Memory B cell (primary cell): ENCODE measurements around the gene FCHSD2.

ENCODE experiments used
- ATAC-seq: fragments of 150-1000 bp; cut with Tn5 transposase; 2 replicates; pipeline ENCODE4 v1.10.0; 2021; ENCODE audit warnings: low read depth, mild to moderate bottlenecking, moderate library complexity
- DNase-seq, 2 donors: peaks; one replicate each; pipeline ENCODE4 v3.0.0; 2022; ENCODE audit warnings: low spot score in 2 of 2
- H3K27ac Mint-ChIP-seq: one replicate; pipeline ENCODE4 v1.8.0; 2022; ENCODE audit warnings: mild to moderate bottlenecking, moderate library complexity, mixed read lengths
- H3K27me3 Mint-ChIP-seq: one replicate; pipeline ENCODE4 v1.8.0; 2022; ENCODE audit warnings: mixed read lengths
- H3K36me3 Mint-ChIP-seq: one replicate; pipeline ENCODE4 v1.8.0; 2022; ENCODE audit warnings: mild to moderate bottlenecking, mixed read lengths
- H3K4me1 Mint-ChIP-seq: one replicate; pipeline ENCODE4 v1.8.0; 2022; ENCODE audit warnings: mixed read lengths
- H3K4me3 Mint-ChIP-seq: one replicate; pipeline ENCODE4 v1.8.0; 2022; ENCODE audit warnings: mild to moderate bottlenecking, moderate library complexity, mixed read lengths
- H3K9me3 Mint-ChIP-seq: one replicate; pipeline ENCODE4 v1.8.0; 2022; ENCODE audit warnings: mixed read lengths

FCHSD2 gene

DNA sequence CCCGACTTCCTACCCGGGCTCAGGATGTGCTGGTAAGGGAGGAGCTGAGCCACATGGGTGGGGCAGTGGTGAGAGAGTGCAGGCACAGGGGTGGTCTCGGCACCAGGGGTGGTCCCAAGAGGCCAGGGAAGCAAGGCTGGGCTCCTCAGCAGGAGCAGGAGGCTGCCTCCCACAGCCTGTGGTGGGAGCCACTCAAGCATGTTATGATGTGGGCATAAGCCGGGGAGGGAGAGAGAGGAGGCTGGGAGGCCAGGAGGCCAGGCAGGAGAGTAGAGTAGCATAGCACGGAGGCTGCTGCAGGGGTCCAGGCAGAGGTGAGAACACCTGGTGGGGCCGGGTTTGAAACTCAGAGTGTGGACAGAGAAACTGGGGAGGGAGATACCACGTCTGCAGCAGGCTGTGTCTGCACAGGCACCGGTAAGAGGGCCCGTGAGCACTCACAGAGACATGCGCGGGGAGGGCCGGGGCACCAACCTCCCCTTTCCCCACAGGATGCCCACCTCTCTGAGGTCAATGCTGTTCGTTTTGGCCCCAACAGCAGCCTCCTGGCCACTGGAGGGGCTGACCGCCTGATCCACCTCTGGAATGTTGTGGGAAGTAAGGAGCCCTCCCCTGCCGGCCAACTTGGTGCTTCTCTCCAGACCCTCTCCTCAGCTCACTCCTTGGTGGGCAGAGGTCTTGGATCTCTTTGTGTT, 317.2 kb downstream of the FCHSD2 start:
- peaks cover 18% of the 10 kb centered on the region for H3K36me3 Mint-ChIP-seq
- ATAC-seq: no peak
- peak overlapping the region; percentile 96 for H3K27ac Mint-ChIP-seq
- no peak for DNase-seq
- H3K4me1 Mint-ChIP-seq: peaks cover 43% of the 10 kb centered on the region
- H3K9me3 Mint-ChIP-seq: no peaks in the 10 kb centered on the region
- no peak overlapping the region for H3K4me3 Mint-ChIP-seq
- H3K27me3 Mint-ChIP-seq: no peaks in the 10 kb centered on the region

DNA sequence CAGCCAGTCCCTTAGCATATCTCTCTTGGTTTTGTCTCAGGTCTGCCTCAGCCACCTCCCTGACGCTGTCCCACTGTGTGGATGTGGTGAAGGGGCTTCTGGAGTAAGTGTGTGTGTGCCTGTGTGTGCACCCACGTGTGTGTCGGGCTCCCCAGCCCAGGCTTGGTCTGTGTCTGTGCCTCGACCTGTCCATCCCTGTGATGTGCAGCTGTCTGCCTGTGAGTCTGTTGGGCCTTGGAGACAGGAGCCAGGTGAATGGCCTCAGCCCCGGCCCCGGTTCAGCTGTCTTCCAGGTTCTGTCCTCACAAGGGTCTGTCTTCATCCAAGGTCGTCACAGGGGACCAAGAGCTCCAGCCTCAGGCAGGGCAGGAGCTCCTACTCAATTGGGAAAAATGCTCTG, 318.1 kb downstream of the FCHSD2 start:
- no peak for DNase-seq
- H3K36me3 Mint-ChIP-seq: peaks cover 19% of the 10 kb centered on the region
- H3K4me1 Mint-ChIP-seq: peaks cover 44% of the 10 kb centered on the region
- H3K4me3 Mint-ChIP-seq: no peak overlapping the region
- ATAC-seq: no peak
- no peaks in the 10 kb centered on the region for H3K27me3 Mint-ChIP-seq
- H3K9me3 Mint-ChIP-seq: no peaks in the 10 kb centered on the region
- peak overlapping the region; percentile 96 for H3K27ac Mint-ChIP-seq

DNA sequence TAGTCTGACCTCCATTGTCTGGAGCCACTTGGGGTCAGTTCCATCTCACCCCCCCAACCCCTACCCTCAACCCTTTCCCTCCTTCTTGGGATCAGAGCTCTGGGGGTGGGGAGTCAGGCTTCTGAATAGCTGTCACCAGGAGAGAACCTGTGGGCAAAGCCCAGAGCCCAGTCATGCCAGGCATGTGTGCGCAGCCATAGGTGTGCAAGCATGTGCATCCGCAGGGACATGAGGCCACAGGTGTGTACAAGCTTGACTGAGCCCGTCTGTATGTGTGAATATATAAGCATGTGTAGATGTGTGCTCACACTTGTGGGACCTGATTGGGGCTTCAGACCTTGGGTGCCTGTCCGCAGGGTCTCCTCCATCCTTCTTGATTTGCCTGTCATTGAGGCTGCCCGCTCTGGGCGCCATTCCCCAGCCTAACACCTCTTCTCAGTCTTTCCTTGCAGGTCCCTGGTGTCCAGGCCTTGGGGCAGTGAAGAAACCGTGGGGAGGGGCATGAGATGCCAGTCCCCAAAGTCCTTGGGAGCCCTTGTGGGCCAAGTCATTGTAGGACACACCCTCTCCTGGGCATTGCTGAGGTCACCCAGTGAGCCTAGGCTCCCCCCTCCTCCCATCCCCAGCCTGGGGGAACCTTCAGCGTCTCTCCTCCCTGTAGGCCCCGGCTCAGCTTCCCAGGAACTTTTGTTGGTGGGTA, 318.9 kb downstream of the FCHSD2 start:
- peak overlapping the region; percentile 21 for H3K4me3 Mint-ChIP-seq
- ATAC-seq: no peak
- H3K9me3 Mint-ChIP-seq: no peaks in the 10 kb centered on the region
- H3K27me3 Mint-ChIP-seq: no peaks in the 10 kb centered on the region
- DNase-seq: no peak
- peaks cover 39% of the 10 kb centered on the region for H3K4me1 Mint-ChIP-seq
- H3K36me3 Mint-ChIP-seq: peaks cover 25% of the 10 kb centered on the region
- peak overlapping the region; percentile 96 for H3K27ac Mint-ChIP-seq

DNA sequence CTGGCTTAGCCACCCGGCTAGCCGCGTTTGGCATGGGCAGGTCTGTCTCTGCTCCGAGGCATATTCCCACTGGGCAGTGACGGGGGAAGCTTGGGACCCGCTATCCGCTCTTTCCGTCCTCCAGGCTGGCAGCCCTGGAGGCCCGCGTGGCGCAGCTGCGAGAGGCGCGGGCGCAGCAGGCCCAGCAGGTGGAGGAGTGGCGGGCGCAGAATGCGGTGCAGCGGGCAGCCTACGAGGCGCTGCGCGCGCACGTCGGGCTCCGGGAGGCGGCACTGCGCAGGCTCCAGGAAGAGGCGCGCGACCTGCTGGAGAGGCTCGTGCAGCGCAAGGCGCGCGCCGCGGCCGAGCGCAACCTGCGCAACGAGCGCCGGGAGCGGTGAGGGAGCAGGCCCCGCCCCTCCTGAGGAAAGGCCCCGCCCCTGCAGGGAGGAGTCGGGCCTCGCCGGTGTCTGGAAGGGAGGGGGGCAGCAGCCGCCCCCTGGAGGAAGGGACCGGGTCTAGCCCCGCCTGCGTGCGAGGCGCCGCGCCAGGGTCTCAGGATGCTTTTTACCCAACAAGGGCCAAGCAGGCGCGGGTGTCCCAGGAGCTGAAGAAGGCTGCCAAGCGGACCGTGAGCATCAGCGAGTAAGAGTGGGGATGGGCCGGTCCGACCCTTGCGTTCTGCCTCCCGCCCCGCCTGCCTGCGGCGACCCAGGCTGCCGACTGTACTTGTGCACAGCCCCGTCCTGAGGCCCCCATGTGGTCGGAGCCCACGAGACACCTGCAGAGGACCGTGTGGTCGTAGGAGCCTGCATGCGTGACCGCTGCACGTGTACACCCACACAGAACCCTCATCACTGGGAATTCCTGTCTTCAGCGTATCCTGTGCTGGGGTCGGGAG, 320.0 kb downstream of the FCHSD2 start:
- ATAC-seq (peak; percentile 81), DNase-seq (peak; percentile 87 to 88)
- Mint-ChIP-seq H3K27me3 (no peaks in the 10 kb centered on the region), H3K4me3 (peak overlapping the region; percentile 43), H3K9me3 (no peaks in the 10 kb centered on the region), H3K4me1 (peaks cover 42% of the 10 kb centered on the region), H3K27ac (peak overlapping the region; percentile 96), H3K36me3 (peaks cover 30% of the 10 kb centered on the region)

DNA sequence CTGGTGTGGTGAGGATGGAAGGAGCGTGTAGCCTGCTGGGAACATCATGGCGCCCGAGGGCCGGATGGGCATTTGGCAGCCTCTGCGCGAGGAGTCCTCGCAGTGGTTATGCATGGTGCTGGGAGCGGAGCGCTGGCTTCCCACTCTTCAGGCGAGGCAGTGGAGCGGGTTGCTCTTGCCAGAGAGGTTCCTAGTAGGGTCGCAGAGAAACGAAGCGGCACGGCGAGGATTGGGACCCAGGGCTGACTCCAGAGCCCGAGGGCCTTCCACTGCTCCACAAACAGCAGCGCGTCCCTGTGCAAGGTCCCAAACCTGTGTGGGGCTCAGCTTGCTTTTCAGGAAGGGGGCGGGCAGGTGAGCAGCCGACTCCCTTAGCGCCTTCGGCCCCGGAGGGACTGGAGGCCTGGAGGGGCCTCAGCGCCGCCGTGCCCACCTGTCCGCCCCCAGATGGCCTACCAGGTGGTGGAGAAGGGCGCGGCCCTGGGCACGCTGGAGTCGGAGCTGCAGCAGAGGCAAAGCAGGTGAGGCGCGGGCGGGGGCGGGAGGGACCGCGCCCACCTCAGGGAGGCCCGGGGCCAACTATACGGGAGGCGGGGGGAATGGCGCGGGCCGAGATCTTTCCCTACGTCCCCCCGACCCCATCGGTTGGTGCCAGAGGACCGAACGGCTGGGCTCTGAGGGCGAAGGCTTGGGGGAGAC, 320.7 kb downstream of the FCHSD2 start:
- Mint-ChIP-seq H3K9me3 (no peaks in the 10 kb centered on the region), H3K27me3 (no peaks in the 10 kb centered on the region), H3K4me1 (peaks cover 44% of the 10 kb centered on the region), H3K4me3 (peak overlapping the region; percentile 43), H3K36me3 (peaks cover 32% of the 10 kb centered on the region), H3K27ac (peak overlapping the region; percentile 96)
- no peak for DNase-seq
- ATAC-seq: no peak

DNA sequence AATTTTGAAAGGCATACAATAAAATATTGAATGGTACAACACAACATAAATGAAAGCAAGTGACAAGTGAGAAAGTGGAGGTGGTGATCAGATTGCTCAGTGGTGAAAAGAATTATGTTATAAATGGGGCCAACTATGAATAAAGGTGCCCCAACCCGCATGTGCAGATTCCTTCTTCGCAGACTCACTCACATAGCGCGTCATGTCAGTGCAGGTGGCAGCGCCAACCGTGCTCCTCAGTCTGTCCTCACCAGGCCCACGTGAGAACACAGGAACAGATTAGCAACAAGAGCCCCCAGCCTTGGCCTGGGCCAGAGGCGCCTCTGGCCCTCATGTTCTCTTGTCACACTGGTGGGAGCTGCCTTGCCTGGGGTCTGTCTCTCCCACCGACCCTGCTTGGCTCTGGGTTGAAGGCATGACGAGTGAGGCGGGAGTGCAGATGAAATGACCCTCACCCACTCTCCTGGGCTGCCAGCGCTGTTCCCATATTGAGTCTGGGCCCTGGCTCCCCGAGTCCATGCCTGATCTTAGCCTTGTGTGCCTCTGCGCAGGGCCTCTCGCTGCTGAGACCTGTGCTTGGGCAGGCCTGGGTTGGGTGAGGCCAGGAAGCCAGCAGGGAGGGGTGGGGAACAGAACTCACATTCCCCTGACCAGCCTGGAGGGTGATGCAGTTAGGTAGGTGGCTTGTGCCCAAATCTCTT, 321.5 kb downstream of the FCHSD2 start:
- Mint-ChIP-seq H3K27ac (no peak overlapping the region), H3K4me3 (peak overlapping the region; percentile 21), H3K4me1 (peaks cover 44% of the 10 kb centered on the region), H3K9me3 (no peaks in the 10 kb centered on the region), H3K27me3 (no peaks in the 10 kb centered on the region), H3K36me3 (peaks cover 34% of the 10 kb centered on the region)
- ATAC-seq: no peak
- no peak for DNase-seq

DNA sequence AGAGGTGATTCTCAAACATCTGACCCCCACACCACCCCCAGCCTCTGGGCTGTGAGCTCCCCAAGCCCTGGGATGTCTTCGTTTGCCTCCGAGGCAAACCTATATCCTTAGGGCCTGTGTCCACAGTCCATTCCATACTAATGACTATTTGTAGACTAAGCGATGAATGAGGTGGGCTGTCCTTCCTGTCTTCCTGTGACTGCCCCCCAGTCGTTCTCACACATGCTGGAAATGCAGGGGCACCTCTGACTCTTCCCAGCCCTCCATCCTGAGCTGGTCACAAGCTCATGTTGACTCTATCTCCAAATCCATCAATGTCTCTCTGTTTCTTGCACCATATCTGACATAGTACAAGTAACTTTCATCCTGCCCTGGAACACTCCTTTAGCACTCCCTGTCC, 323.1 kb downstream of the FCHSD2 start:
- no peaks in the 10 kb centered on the region for H3K27me3 Mint-ChIP-seq
- H3K27ac Mint-ChIP-seq: peak overlapping the region; percentile 29
- no peak overlapping the region for H3K4me3 Mint-ChIP-seq
- H3K4me1 Mint-ChIP-seq: peaks cover 38% of the 10 kb centered on the region
- no peak for ATAC-seq
- DNase-seq: no peak
- no peaks in the 10 kb centered on the region for H3K9me3 Mint-ChIP-seq
- H3K36me3 Mint-ChIP-seq: peaks cover 30% of the 10 kb centered on the region

DNA sequence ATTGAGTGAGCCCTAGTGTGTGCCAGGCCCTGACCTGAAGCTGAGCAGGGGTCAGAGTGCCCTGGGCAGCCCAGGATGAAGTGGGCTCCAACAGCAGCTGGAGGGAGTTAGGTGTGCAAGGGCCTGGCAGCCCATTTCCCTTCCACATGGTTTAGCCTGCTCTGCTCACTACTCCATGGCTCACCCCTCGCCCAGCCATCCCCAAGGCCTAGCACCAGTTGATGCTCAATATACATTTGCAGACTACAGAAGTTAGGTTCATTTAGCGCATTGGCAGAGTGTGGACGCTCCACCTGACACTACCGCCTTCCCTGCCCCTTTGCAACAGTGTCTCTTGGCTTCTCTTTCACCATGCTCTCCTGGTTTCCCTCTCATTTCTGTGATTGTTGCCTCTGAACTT, 324.2 kb downstream of the FCHSD2 start:
- ATAC-seq (no peak), DNase-seq (no peak)
- Mint-ChIP-seq H3K9me3 (no peaks in the 10 kb centered on the region), H3K27me3 (no peaks in the 10 kb centered on the region), H3K4me1 (peaks cover 40% of the 10 kb centered on the region), H3K4me3 (no peak overlapping the region), H3K36me3 (peaks cover 29% of the 10 kb centered on the region), H3K27ac (peak overlapping the region; percentile 29)

DNA sequence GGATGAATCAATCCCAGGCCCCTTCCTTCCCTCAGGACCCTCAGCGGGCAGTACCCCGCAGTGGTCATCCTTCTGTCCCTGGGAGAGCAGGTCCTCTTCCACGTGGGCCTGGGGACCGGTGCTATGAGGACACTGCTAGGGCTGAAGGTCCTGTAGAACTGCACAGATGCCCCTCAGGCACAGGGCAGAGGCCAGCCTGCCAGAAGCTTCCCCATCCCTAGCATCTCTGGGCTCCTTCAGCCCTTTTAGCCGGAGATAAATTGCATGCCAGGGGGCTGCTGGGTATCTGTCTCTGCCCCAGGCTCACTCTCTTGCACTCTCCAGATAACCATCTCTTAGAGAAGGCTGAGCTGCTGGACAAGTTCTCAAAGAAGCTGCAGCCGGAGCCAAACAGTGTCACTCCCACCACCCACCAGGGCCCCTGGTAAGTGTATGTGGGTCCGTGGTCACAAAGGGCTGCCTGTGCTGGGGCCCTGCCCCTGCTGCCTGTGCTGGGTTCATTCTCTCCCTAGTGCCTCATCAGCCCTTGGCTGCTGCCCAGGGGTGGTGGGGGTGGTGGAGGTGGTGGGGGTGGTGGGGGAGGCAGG, 325.6 kb downstream of the FCHSD2 start:
- no peak for DNase-seq
- Mint-ChIP-seq H3K27me3 (no peaks in the 10 kb centered on the region), H3K4me3 (peak overlapping the region; percentile 98), H3K4me1 (peaks cover 45% of the 10 kb centered on the region), H3K27ac (no peak overlapping the region), H3K36me3 (peaks cover 29% of the 10 kb centered on the region), H3K9me3 (no peaks in the 10 kb centered on the region)
- no peak for ATAC-seq

DNA sequence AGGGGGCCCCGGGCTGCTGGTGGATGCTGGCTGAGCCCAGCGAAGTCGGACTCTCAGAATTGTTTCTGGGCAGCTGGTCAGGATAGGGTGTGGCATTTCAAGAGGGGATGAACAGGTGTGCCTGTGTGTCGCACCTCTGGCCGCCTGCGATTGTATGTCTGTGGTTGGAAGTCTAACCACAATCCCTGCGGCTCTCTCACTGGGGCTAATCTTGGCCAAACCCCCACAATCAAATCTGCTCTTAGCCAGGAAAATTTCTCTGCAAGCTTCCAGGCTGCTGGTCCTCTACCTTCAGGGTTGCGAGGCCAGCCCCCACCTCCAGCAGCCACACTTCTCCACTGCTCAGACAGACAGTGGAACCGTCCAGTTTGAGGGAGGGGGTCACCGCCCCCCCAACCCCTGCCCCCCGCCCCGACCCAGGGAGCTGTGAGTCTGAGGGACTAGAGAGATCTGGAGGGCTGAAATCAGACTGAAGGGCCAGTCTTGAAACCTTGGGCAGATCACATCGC, 327.0 kb downstream of the FCHSD2 start:
- Mint-ChIP-seq H3K9me3 (no peaks in the 10 kb centered on the region), H3K4me1 (peaks cover 39% of the 10 kb centered on the region), H3K27ac (peak overlapping the region; percentile 99), H3K27me3 (no peaks in the 10 kb centered on the region), H3K36me3 (peaks cover 22% of the 10 kb centered on the region), H3K4me3 (peak overlapping the region; percentile 98)
- no peak for DNase-seq
- ATAC-seq: no peak

DNA sequence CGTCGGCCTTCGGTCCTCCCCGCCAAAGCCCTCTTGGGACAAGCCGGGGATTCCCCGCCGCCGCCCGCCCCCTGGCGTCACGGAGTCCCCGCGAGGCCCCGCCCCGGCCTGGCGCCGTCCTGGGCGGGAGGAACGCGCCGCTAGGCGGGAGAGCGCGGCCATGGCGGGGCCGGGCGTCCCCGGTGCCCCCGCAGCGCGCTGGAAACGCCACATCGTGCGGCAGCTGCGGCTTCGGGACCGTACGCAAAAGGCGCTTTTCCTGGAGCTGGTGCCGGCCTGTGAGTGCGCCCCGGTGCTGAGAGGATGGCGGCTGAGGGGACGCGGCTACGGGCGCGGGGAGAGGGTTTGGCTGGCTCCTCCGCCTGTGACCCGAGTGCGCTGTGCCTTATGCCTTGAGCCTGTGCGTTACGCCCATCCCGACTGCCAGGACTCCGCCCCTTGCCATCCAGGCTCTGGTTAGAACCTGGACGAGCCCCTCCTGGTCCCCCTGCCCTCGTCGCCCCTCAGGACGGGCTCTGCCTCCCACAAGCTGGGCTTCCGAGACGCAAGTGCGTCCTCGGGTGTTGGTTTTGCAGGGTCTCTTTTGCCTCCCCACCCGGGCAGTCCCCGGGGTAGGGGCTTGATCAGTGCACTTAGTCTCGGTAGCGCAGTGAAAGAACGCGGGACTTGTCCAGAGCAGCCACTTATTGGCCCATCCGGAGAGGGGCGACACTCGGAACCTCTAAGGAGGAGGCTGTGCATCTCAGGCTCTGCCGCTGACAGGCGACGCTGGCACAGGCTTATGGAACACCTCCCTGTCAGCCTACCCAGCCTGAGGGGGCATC, 327.6 kb downstream of the FCHSD2 start, which contains the start of gene ATG16L2:
ATG16L2 (plus strand) TSS at position 126 of the 824 bp plus-strand sequence; CDS start at position 161, 35 bp downstream.
- H3K4me3 Mint-ChIP-seq: peak within 1 kb of the TSS; percentile 98
- no peaks in the 10 kb centered on the region for H3K9me3 Mint-ChIP-seq
- peaks cover 37% of the 10 kb centered on the region for H3K4me1 Mint-ChIP-seq
- H3K27me3 Mint-ChIP-seq: no peaks in the 10 kb centered on the region
- peak within 1 kb of the TSS; percentile 99 for H3K27ac Mint-ChIP-seq
- ATAC-seq (peak; percentile 77), DNase-seq (peak in 1 of 2 donors; percentile 96)
- H3K36me3 Mint-ChIP-seq: peaks cover 20% of the 10 kb centered on the region

DNA sequence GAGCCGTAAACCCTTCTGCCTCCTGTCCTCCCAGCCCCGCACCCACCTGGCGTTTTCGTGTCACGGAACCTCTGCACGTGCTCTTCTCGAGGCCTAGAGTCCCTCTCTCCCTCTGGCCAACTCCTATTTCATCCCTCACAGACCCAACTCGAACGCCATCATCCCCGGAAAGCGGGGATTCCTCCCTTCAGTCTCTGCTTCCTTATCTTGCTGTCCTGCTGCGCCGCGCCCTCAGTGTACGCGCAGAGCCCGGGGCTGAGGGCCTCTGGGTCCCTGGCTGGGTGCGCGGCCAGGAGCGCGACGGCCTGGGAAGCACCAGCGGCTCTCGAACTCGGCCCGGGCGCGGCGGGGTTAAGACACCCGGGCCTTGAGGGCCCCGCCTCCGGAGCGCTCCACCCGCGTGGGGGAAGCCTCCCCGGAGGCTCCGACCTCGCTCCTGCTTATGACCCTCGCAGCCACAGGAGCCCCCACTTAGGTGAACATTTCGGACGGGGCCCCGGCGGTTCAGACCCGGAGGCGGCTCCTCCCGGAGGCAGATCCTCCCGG, 328.3 kb downstream of the FCHSD2 start:
- ATAC-seq: peak; percentile 61
- Mint-ChIP-seq H3K9me3 (no peaks in the 10 kb centered on the region), H3K36me3 (peaks cover 16% of the 10 kb centered on the region), H3K4me1 (peaks cover 34% of the 10 kb centered on the region), H3K27me3 (no peaks in the 10 kb centered on the region), H3K27ac (peak overlapping the region; percentile 99), H3K4me3 (peak overlapping the region; percentile 98)
- DNase-seq: peak in 1 of 2 donors; percentile 99
